Left lobe of liver (tissue), 2 donors: Measurements from ENCODE around the gene LZTS3. TPM values are rescaled to one million over a fixed set of nuclear protein-coding genes. Genes with fewer than 3 reads are reported as not detected.
"Not testable (repeated sequence)": the region's sequence is repeated elsewhere in the genome, so short reads cannot be mapped to it uniquely, and the experiment has no call there.

Source experiments
- ATAC-seq: fragments of 200-7000 bp; cut with Tn5 transposase; one replicate; pipeline ENCODE4 v1.9.1; 2020; ENCODE audit warnings: mild to moderate bottlenecking, moderate library complexity
- DNase-seq: peaks from one replicate; pipeline ENCODE4 v3.0.0-alpha.2; 2020; ENCODE audit warnings: low spot score
- total RNA-seq: library from RNA; stranded (reverse); gene quantifications from one replicate; pipeline ENCODE4 v1.2.1, GENCODE V29; 2021
- donor health status: DM: no; HTN: no; CAD: no; lungs with moderate emphysema.
- donor health status: DM: no; HTN: yes; CAD: no.

Gene LZTS3
- total RNA-seq, 1 donor from 2014 or later: 5.7 TPM

GRCh38 chr20:3150908-3151307, 22.4 kb downstream of the LZTS3 start:
- ATAC-seq: no peak

GRCh38 chr20:3146732-3147341, 26.5 kb downstream of the LZTS3 start:
- DNase-seq (no peak), ATAC-seq (no peak)

More at GRCh38 chr20:3150908-3151307, 22.4 kb downstream of the LZTS3 start:
- no peak for DNase-seq

- DNase-seq (no peak), ATAC-seq (no peak)
These were observed 31.6 kb downstream of the LZTS3 start for GRCh38 chr20:3141757-3142156.

GRCh38 chr20:3137492-3137891, 35.9 kb downstream of the LZTS3 start:
- ATAC-seq: no peak

GRCh38 chr20:3135507-3136070, 37.8 kb downstream of the LZTS3 start:
- ATAC-seq (no peak), DNase-seq (no peak)

More at GRCh38 chr20:3137492-3137891, 35.9 kb downstream of the LZTS3 start:
- DNase-seq: no peak

- no peak for DNase-seq
These were observed 39.2 kb downstream of the LZTS3 start for GRCh38 chr20:3134151-3134550.

GRCh38 chr20:3133155-3133554, 40.2 kb downstream of the LZTS3 start:
- no peak for DNase-seq
- ATAC-seq: no peak

More at GRCh38 chr20:3134151-3134550, 39.2 kb downstream of the LZTS3 start:
- ATAC-seq: no peak

- DNase-seq: no peak
- ATAC-seq: no peak
These were observed 43.2 kb downstream of the LZTS3 start for GRCh38 chr20:3130051-3130600.

- no peak for ATAC-seq
- DNase-seq: no peak
These were observed 44.3 kb downstream of the LZTS3 start for GRCh38 chr20:3129094-3129493.

- DNase-seq (no peak), ATAC-seq (no peak)
These were observed 44.9 kb downstream of the LZTS3 start for GRCh38 chr20:3128275-3128984.

- ATAC-seq: no peak
- no peak for DNase-seq
These were observed 46.9 kb downstream of the LZTS3 start for GRCh38 chr20:3126527-3126859.

GRCh38 chr20:3125776-3126526, 47.4 kb downstream of the LZTS3 start:
- ATAC-seq, DNase-seq: not testable (repeated sequence)

GRCh38 chr20:3124773-3125560, 48.4 kb downstream of the LZTS3 start:
- DNase-seq, ATAC-seq: not testable (repeated sequence)

- not testable (repeated sequence) for DNase-seq, ATAC-seq
These were observed 49.2 kb downstream of the LZTS3 start for GRCh38 chr20:3124163-3124562.

- ATAC-seq (no peak), DNase-seq (no peak)
These were observed 49.8 kb downstream of the LZTS3 start for GRCh38 chr20:3123542-3123941.

GRCh38 chr20:3121955-3122610, 51.3 kb downstream of the LZTS3 start:
- no peak for DNase-seq
- no peak for ATAC-seq

GRCh38 chr20:3121271-3121911, 52.0 kb downstream of the LZTS3 start:
- DNase-seq (no peak), ATAC-seq (no peak)

- ATAC-seq: no peak
- DNase-seq: no peak
These were observed 54.3 kb downstream of the LZTS3 start for GRCh38 chr20:3119044-3119443.

GRCh38 chr20:3117839-3118379, 55.4 kb downstream of the LZTS3 start:
- peak; percentile 89 for ATAC-seq
- peak; percentile 72 for DNase-seq
